Activated naive CD4-positive, alpha-beta T cell treated with anti-CD3 and anti-CD28 coated beads, Interleukin-2, amount 50 U/mL, for 16 hours (primary cell): Measurements from ENCODE around the gene PKM.

Experiments used
- DNase-seq: peaks from one replicate; pipeline ENCODE4 v3.0.0-alpha.2; 2020

PKM gene

GRCh38 chr15:72233769-72234168, 2.8 kb upstream of the PKM start:
- DNase-seq: no peak

DNA sequence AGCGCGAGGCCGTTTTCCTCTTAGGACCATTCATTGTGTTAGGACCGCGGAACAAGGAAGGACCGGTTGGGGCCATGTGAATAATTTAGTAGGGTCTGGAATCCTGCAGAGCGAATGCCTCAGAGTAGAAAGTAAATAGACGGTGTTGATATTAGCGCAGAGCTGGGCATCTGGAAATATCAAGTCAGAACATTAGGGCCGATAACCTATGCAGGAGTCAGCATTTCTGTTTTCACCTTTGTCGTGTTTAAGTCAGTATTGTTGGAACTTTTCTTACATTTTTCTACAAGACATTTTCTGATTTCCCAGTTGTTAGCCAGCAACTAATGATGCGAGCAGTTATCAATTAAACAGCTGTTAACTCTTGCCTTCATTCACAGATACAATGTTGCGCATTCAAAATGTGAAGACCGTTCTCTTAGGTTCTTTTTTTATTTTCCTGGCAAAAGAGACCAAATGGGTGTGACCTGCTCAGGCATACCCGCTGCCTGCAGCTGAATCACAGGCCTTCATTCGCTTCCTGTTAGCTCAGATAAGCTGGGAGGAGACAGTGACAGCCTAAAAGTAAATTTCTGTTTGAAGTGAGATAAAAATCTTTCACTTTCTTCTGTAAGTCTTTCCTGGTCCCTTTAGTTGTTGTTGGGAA, 966 bp upstream of the PKM start:
- peak; percentile 53 for DNase-seq

GRCh38 chr15:72230197-72231065, 559 bp downstream of the PKM start:
- DNase-seq: peak; percentile 82

GRCh38 chr15:72229947-72230196, 1.1 kb downstream of the PKM start:
- DNase-seq: no peak

DNA sequence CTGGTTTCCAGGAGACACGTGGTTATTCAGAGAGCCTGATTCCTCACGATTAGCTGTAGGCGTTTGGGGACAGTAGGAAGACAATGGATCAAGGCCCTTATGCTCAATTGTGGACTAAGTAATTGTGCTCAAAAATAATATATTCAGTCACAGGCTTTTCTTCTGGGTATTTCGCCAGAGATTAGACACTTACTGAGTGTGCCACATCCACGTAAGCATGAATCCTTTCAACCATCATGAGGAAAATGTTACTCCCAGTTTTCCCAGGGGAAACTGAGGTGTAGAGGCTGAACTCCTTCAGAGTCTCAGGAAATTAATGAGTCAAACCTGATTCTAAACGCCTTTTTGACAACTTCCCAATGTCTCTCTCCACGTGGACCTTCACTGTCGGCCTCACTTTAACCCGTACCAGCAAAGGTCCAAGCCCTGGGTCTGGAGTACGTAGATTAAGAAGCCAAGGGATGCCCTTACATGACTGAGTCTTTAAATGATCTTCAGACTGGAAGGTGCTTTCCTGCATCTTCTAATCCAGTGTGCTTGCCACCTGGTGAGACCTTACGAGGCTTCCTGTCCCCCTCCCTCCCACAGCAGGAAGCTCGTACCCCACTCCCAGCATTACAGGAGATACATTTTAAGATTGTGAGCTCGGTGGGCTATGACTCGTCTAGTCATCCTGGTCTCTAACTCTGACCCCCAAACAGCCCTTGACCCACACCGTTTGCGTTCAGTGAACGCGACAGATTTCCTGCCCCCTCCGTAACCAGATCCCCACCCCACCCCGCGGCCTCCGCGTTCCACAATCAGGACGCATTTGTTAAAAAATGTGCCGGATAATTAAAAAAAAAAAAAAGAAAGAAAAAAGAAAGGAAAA, 1.7 kb downstream of the PKM start:
- DNase-seq: peak; percentile 50

DNA sequence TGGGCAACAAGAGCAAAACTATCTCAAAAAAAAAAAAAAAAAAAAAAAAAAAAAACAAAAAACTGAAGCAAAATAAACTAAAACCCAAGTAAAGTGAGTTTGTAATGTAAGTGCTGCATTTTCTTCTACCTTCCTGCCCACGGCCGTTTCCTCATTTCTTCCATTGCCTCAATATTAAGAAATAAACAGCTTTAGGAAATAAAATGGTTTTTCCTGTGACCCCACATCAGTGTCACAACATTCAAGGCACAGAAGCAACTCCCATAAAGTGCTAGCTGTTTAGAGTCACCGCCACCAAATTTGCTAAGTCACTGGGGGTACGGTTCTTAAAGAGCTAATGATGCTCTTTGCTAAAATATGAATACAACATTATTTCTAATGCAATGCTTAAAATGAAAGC, 3.3 kb downstream of the PKM start:
- peak; percentile 25 for DNase-seq

- peak; percentile 54 for DNase-seq
These were observed 3.8 kb downstream of the PKM start for GRCh38 chr15:72227192-72227586.

GRCh38 chr15:72223278-72223677, 7.7 kb downstream of the PKM start:
- DNase-seq: no peak

DNA sequence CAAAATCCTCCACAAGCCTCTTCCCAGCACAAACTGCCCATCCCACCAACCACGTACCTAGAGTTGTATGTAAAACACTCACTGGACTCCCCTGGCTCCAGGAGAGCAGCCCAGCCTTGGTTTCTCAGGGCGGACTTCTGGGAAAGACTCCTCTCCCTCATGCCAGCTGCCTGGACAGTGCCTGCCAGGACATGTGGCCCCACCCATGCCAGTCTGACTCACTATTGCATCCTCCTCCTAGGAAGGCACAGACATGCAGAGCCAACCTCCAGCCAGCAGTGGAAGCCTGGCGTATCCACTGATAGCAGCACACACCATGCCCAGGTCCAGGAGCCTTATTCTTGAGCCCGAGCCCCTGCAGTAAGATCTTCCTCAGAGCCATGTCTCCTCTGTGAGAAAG, 8.6 kb downstream of the PKM start:
- DNase-seq: no peak

- DNase-seq: no peak
These were observed 10.3 kb downstream of the PKM start for GRCh38 chr15:72220687-72221086.

GRCh38 chr15:72217216-72217615, 13.8 kb downstream of the PKM start:
- DNase-seq: no peak

GRCh38 chr15:72216079-72216478, 14.9 kb downstream of the PKM start:
- no peak for DNase-seq

DNA sequence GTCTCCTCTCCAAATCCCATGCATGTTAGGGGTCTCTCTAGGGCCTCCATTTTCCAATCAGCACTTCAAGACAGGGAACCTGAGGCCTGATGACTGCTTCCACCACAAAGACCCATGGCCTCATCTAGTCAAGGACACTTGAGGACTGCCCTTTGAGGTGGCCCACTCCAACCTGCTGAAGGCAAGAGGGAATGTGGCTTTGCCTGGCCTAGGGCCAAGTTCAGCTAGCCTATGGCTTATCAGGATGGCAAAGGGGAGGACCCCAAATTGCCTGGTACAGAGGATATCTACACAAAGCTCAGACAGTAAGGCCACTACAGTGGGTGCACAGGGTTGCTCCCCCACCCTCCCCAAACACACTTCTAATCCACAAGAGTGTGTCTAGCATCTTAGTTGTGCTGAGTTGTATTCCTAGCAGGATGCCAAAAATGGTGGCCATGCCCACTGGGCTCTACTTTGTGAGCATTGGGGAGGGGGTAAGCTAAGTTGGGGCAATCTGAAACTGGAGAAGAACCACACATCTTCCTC, 23.4 kb downstream of the PKM start:
- DNase-seq: no peak

DNA sequence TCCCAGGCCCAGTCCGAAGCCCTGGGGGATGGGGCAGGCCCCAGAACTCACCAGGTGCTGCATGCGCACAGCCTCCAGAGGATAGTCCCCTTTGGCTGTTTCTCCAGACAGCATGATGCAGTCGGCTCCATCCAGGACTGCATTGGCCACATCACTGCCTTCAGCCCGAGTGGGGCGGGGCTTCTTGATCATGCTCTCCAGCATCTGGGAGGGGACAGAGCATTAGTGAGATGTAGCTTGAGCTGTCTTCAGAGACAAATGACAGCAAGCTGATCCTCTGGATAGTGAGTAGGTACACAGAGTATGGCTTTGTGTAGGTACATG, 24.4 kb downstream of the PKM start:
- no peak for DNase-seq

DNA sequence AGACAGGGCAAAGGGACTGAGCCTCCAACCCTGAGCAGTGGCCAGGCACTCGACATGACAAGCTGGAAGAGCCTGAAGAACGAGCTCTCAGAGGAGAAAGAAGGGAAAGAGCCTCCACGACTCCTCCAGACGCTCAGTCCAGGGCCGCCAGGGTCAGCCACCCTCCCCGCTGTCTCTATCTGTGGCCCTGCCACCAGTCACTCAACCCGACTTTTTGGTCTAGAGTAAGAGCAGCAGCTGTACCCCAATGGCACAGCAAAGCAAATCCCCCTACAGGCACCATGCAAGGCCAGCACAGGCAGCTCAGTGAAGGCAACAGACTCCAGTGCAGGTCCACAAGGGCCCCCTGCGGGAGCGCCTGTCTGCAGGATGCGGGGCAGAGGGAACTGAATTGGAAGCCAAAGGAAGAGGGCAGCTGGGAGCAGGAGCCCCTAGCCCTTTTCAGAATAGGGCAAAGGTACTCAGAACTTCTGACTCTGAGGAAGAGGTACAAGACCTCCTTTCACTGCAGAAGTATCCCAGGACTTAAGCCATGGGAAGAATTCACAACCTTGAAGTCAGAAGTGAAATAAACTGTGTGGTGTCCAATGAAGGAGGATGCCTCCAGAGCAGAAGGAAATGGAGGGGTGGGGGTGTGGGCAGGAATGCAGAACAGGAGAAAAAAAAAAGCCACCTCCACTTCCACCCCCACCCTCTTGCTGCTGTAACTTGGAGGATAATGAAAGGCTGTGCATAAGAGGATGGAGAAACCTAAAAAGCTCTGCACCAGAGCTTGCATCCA, 24.9 kb downstream of the PKM start:
- no peak for DNase-seq

DNA sequence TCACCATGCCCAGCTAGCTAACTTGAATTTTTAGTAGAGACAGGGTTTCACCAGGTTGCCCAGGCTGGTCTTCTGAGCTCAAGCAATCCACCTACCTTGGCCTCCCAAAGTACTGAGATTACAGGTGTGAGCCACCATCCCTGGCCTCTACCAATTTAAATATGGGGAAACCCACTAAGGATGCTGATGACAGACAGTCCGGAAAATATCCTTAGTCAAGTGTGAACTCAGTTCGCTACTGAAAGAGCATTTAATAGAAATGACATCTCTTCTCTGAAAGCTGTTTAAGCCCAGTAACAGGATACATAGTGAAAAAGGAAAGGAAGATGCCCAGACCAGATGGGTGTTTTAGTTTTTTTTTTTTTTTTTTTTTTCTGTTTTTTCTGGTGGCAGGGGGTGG, 25.7 kb downstream of the PKM start:
- no peak for DNase-seq

DNA sequence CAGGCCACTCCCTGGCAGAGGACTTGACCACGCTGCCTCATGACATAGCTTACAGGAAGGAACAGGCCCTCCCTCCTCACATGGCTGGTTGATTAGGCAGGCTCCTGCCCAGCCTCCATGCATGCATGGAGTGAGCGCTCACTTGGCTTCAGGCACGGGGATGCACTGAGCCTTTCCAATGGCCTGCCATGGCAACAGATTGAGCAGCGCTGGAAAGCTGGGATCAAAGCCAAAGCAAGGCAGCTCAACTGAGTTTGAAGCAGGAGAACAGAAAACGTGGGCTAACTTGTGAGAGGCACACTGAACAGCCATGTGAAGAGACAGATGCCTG, 27.5 kb downstream of the PKM start:
- no peak for DNase-seq

- no peak for DNase-seq
These were observed 28.0 kb downstream of the PKM start for GRCh38 chr15:72202801-72203506.

DNA sequence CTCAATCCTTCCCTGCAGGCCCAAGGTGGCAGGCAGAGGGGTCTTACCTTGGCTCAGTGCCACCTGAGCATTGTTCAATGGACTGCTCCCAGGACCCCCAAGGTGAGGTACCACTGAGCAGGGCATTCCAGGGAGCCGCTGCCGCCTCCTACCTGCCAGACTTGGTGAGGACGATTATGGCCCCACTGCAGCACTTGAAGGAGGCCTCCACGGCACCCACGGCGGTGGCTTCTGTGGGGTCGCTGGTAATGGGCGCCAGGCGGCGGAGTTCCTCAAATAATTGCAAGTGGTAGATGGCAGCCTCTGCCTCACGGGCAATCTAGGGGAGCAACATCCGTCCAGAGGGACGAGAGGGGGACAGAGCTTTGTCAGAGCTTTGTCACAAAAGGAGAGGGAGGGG, 28.7 kb downstream of the PKM start:
- no peak for DNase-seq

GRCh38 chr15:72201391-72201921, 29.5 kb downstream of the PKM start:
- no peak for DNase-seq

DNA sequence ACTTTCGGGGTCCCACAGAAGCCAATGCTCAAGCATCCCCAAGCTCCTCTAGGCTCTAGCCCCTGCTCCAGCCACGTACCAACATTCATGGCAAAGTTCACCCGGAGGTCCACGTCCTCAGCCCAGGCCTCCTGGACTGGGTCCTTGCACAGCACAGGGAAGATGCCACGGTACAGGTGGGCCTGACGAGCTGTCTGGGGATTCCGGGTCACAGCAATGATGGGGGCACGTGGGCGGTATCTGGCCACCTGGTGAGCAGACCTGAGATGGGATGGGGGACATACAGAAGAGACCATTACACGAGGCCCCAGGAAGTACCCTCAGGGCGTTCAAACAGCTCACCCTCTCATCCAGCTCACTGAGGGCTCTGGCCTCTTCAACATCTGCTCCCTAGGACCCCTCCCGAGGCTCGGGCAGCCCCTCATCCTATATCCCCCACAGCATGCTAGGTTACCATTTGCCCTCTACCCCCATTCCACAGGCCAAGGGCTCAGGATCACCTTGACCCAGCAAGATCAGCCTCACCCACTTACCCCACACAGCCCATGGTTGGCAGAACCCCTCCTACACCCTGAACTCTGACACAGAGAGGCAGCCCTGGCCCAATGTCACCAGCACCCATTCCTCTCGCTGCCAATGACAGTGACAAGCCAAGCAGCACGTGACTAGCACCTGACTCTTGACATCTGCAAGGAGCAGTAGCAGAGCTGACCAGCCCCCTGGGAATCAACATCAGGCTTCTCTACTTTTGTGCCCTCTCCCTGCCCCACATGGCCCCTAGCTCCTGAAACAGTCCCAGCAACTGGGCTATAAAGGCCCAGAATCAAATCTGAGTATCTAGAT, 30.4 kb downstream of the PKM start:
- no peak for DNase-seq
